Measurements from ENCODE around the gene DNAJB1. TPM values are rescaled to one million over a fixed set of nuclear protein-coding genes. Genes with fewer than 3 reads are reported as not detected.

DNAJB1 gene
- total and polyA plus RNA-seq, 5 donors from 2014 or later: 302 to 754 (median 333) TPM

DNA sequence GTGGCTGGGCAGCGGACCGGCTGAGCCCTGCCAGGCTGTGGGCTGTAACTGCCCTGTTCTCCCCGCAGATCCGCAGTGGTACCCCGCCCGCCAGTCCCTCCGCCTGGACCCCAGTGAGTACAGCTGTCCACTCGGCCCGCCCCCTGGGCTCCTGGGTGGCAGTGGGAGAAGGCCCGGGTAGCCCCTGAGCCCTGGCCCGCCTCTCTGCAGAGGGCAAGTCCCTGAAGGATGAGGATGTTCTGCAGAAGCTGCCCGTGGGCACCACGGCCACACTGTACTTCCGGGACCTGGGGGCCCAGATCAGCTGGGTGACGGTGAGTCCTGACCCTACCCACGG lies 45.4 kb upstream of the DNAJB1 start:
- H3K4me1 ChIP-seq (ENCODE audit: control insufficient read depth, insufficient read depth, low read length, poor library complexity, severe bottlenecking): peaks cover 7% of the 10 kb centered on the region
- Mint-ChIP-seq H3K27ac (no peak overlapping the region), H3K9me3 (no peaks in the 10 kb centered on the region), H3K36me3 (peaks cover 3% of the 10 kb centered on the region), H3K4me1 (peaks cover 0 to 35% (median 8%) of the 10 kb centered on the region in 4 donors), H3K4me3 (no peak overlapping the region), H3K27me3 (no peaks in the 10 kb centered on the region)
- no peaks in the 10 kb centered on the region for H3K27me3 ChIP-seq (ENCODE audit: control insufficient read depth, insufficient read depth, low read length)
- peaks cover 23% of the 10 kb centered on the region for H3K36me3 ChIP-seq (ENCODE audit: control insufficient read depth, insufficient read depth, low read length)
- H3K27ac ChIP-seq (ENCODE audit: insufficient read depth, low read length, poor library complexity, severe bottlenecking): no peak overlapping the region
- ATAC-seq (ENCODE audit: low read depth in 2 of 2) (no peak), DNase-seq (no peak)
- no peaks in the 10 kb centered on the region for H3K9me3 ChIP-seq (ENCODE audit: control insufficient read depth in 2 of 2, low read length in 2 of 2)
- H3K4me3 ChIP-seq (ENCODE audit: low read depth, low read length): no peak overlapping the region

DNA sequence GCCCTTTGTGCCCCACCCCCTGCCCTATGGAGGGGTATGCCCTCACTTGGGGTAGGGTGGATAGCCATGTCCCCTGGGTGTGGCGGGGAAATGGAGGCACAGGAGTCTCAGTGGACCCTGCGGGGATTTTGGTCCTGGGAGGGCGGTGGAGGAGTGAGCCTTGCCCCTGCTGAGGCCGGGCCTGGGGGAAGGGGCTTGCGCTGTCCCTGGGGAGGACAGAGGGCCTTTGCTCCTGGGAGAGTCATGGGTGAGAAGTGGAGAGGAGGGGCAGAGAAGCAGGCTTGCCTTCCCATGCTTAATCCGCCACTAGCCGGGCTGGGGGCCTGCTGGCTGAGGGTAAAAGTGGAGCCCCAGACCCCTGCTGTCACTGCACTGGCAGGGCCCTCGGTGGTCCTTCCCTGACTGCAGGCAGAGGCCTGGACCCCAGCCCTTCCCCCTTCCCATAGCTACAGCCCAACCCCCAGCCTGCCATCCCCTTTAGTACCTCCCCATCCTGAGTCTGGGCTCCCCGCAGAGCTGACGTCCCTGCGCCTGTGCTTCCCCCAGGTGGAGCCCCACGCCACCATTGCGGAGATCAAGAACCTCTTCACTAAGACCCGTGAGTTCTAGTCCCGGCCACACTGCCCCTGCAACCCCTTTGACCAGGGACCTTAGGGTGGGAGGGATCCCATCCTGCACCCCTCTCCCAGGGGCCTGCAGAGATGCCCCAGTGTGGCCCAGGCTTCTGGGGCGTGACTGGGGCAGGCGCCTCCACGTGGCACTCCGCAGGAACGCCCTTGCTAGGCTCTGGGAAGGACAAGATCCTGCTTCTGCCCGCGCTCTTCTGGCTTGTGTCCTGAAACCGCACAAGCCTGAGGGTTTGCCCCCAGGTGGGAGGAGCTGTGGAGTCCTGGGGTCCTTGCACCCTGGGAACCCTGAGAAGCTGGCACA lies 44.7 kb upstream of the DNAJB1 start:
- DNase-seq (no peak), ATAC-seq (ENCODE audit: low read depth in 2 of 2) (no peak)
- Histone ChIP-seq H3K4me3 (ENCODE audit: low read depth, low read length) (no peak overlapping the region), H3K27me3 (ENCODE audit: control insufficient read depth, insufficient read depth, low read length) (no peaks in the 10 kb centered on the region), H3K4me1 (ENCODE audit: control insufficient read depth, insufficient read depth, low read length, poor library complexity, severe bottlenecking) (peaks cover 11% of the 10 kb centered on the region), H3K36me3 (ENCODE audit: control insufficient read depth, insufficient read depth, low read length) (peaks cover 23% of the 10 kb centered on the region), H3K27ac (ENCODE audit: insufficient read depth, low read length, poor library complexity, severe bottlenecking) (no peak overlapping the region), H3K9me3 (ENCODE audit: control insufficient read depth in 2 of 2, low read length in 2 of 2) (no peaks in the 10 kb centered on the region)
- Mint-ChIP-seq H3K36me3 (peaks cover 3% of the 10 kb centered on the region), H3K27ac (peak overlapping the region in 1 of 3 donors; percentile 42), H3K9me3 (no peaks in the 10 kb centered on the region), H3K4me1 (peaks cover 0 to 36% (median 5%) of the 10 kb centered on the region in 4 donors), H3K27me3 (no peaks in the 10 kb centered on the region), H3K4me3 (no peak overlapping the region)

DNA sequence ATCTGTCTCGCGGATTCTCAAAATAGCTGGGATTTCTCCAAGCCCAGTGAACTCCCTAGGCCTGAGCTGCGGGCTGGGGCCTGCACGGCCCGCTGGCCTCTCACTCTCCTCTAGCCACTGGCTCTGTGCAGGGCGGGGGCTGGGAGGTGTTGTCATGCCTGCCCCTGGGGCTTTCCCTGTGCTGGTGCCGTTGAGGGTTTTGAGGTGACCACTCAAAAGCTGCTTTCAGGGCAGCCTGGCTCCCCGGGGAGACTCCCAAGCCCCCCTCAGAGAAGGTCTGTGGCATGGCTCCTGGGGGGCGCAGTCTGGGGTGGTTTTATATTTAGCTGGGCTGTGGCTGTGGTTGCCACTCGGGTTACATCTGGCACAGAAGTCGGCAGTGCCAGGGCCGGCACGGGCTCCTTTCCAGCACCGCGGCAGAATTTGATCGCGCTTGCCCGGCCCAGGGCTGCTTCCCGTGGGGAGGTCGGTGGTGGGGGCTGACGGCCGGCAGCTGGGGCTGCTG lies 43.7 kb upstream of the DNAJB1 start:
- Mint-ChIP-seq H3K4me1 (peaks cover 0 to 28% (median 2%) of the 10 kb centered on the region in 4 donors), H3K27me3 (no peaks in the 10 kb centered on the region), H3K27ac (no peak overlapping the region), H3K4me3 (no peak overlapping the region), H3K9me3 (no peaks in the 10 kb centered on the region), H3K36me3 (peaks cover 3% of the 10 kb centered on the region)
- Histone ChIP-seq H3K27me3 (ENCODE audit: control insufficient read depth, insufficient read depth, low read length) (no peaks in the 10 kb centered on the region), H3K4me1 (ENCODE audit: control insufficient read depth, insufficient read depth, low read length, poor library complexity, severe bottlenecking) (peaks cover 12% of the 10 kb centered on the region), H3K4me3 (ENCODE audit: low read depth, low read length) (no peak overlapping the region), H3K36me3 (ENCODE audit: control insufficient read depth, insufficient read depth, low read length) (peaks cover 15% of the 10 kb centered on the region), H3K27ac (ENCODE audit: insufficient read depth, low read length, poor library complexity, severe bottlenecking) (no peak overlapping the region), H3K9me3 (ENCODE audit: control insufficient read depth in 2 of 2, low read length in 2 of 2) (no peaks in the 10 kb centered on the region)
- DNase-seq: no peak
- ATAC-seq (ENCODE audit: low read depth in 2 of 2): no peak

DNA sequence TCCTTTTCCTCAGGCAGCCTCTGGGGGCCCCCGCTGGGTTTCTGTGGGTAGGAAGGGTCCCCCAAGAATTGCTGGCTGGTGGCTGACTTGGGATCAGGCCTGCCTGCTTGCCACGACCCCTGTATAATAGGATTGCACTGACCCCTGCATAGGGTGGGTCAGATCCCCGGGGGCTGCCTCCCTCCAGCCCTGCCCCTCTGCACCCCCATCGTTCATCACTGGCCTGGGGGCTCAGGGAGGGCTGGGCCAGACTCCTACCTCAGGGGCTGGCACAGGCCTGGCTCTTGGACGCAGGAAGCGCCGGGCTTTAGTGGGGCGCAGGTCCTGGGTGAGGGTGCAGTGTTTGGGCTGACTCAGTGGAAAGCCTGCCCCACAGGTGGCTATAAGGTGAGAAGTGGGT lies 43.1 kb upstream of the DNAJB1 start:
- no peak overlapping the region for H3K27ac Mint-ChIP-seq

DNA sequence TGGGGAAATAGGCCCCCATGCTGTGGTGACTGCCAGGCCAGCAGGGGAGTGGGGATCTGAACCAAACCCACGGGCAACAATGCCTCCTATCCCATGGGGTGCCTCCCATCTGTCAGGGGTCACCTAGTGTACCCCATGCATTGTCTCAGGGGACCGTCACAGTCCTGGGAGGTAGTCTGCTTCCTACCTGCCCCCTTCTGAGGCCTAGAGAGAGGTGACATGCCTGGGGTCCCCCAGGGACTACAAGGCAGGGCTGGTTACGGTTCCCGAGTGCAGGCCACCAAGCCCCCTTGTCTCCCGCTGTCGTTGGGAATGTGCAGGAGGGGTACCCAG lies 42.5 kb upstream of the DNAJB1 start:
- peaks cover 0 to 37% (median 10%) of the 10 kb centered on the region in 4 donors for H3K4me1 Mint-ChIP-seq
- Histone ChIP-seq H3K9me3 (ENCODE audit: control insufficient read depth in 2 of 2, low read length in 2 of 2) (no peaks in the 10 kb centered on the region), H3K27ac (ENCODE audit: insufficient read depth, low read length, poor library complexity, severe bottlenecking) (no peak overlapping the region), H3K36me3 (ENCODE audit: control insufficient read depth, insufficient read depth, low read length) (peaks cover 12% of the 10 kb centered on the region), H3K4me1 (ENCODE audit: control insufficient read depth, insufficient read depth, low read length, poor library complexity, severe bottlenecking) (peaks cover 21% of the 10 kb centered on the region), H3K27me3 (ENCODE audit: control insufficient read depth, insufficient read depth, low read length) (no peaks in the 10 kb centered on the region), H3K4me3 (ENCODE audit: low read depth, low read length) (no peak overlapping the region)
- ATAC-seq (ENCODE audit: low read depth in 2 of 2) (no peak), DNase-seq (no peak)
- H3K9me3 Mint-ChIP-seq: no peaks in the 10 kb centered on the region
- no peaks in the 10 kb centered on the region for H3K27me3 Mint-ChIP-seq
- H3K36me3 Mint-ChIP-seq: peaks cover 10% of the 10 kb centered on the region
- H3K4me3 Mint-ChIP-seq: no peak overlapping the region
- peak overlapping the region in 2 of 3 donors; percentile 38 to 42 for H3K27ac Mint-ChIP-seq

More for the DNA sequence above, 43.1 kb upstream of the DNAJB1 start:
- no peak for ATAC-seq (ENCODE audit: low read depth in 2 of 2)
- no peak for DNase-seq
- Mint-ChIP-seq H3K9me3 (no peaks in the 10 kb centered on the region), H3K4me3 (no peak overlapping the region), H3K4me1 (peaks cover 0 to 34% (median 7%) of the 10 kb centered on the region in 4 donors), H3K36me3 (peaks cover 7% of the 10 kb centered on the region), H3K27me3 (no peaks in the 10 kb centered on the region)
- peak overlapping the region; percentile 14 for H3K27ac ChIP-seq (ENCODE audit: insufficient read depth, low read length, poor library complexity, severe bottlenecking)
- peaks cover 19% of the 10 kb centered on the region for H3K4me1 ChIP-seq (ENCODE audit: control insufficient read depth, insufficient read depth, low read length, poor library complexity, severe bottlenecking)
- no peak overlapping the region for H3K4me3 ChIP-seq (ENCODE audit: low read depth, low read length)
- no peaks in the 10 kb centered on the region for H3K9me3 ChIP-seq (ENCODE audit: control insufficient read depth in 2 of 2, low read length in 2 of 2)
- H3K36me3 ChIP-seq (ENCODE audit: control insufficient read depth, insufficient read depth, low read length): peaks cover 15% of the 10 kb centered on the region
- no peaks in the 10 kb centered on the region for H3K27me3 ChIP-seq (ENCODE audit: control insufficient read depth, insufficient read depth, low read length)

DNA sequence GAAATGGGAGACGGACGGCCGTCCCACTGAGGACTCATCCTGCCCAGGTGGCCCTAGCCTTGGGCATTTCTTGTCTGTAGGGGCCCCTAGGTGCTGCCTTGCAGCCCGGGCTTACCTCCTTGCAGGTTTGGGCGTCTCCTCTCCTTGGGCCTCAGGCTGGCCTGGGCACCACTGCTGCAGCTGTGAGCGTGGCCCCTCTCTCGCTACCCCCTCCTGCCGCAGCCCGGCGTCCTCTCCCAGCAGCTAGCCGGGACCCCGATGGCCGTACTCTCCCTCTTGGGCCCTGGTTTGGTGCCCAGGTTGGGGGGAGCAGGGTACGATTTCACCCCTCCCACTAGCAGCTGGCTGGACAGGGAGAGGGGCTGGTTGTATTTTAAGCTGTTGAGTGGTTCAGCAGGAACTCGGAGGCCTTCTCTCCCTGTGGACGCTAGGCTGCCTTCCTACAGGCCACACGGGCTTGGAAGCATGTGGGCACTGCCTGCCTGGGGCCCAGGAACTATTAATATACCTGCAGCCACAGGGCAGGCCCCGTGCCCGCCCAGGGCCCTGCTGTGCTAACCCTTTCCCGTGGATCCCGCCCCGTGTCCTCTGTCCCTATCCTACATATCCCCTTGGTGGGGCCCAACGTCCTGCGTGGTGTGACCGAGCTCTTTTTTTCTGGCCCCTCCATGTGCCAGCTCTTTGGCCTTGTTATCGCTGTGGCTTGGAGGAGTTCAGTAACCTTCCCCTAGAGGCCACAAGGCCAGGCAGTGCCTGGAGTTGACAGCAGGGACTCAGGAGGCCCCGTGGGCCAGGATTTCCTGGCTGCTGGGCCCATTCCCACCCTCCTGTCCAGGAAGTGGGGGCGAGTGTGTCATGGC lies 41.9 kb upstream of the DNAJB1 start:
- Mint-ChIP-seq H3K36me3 (peaks cover 10% of the 10 kb centered on the region), H3K9me3 (no peaks in the 10 kb centered on the region), H3K4me1 (peaks cover 0 to 38% (median 11%) of the 10 kb centered on the region in 4 donors), H3K4me3 (no peak overlapping the region), H3K27me3 (no peaks in the 10 kb centered on the region), H3K27ac (peak overlapping the region in 2 of 3 donors; percentile 38 to 42)
- Histone ChIP-seq H3K9me3 (ENCODE audit: control insufficient read depth in 2 of 2, low read length in 2 of 2) (no peaks in the 10 kb centered on the region), H3K27ac (ENCODE audit: insufficient read depth, low read length, poor library complexity, severe bottlenecking) (no peak overlapping the region), H3K27me3 (ENCODE audit: control insufficient read depth, insufficient read depth, low read length) (no peaks in the 10 kb centered on the region), H3K4me3 (ENCODE audit: low read depth, low read length) (no peak overlapping the region), H3K4me1 (ENCODE audit: control insufficient read depth, insufficient read depth, low read length, poor library complexity, severe bottlenecking) (peaks cover 21% of the 10 kb centered on the region), H3K36me3 (ENCODE audit: control insufficient read depth, insufficient read depth, low read length) (peaks cover 10% of the 10 kb centered on the region)
- DNase-seq (no peak), ATAC-seq (ENCODE audit: low read depth in 2 of 2) (no peak)

DNA sequence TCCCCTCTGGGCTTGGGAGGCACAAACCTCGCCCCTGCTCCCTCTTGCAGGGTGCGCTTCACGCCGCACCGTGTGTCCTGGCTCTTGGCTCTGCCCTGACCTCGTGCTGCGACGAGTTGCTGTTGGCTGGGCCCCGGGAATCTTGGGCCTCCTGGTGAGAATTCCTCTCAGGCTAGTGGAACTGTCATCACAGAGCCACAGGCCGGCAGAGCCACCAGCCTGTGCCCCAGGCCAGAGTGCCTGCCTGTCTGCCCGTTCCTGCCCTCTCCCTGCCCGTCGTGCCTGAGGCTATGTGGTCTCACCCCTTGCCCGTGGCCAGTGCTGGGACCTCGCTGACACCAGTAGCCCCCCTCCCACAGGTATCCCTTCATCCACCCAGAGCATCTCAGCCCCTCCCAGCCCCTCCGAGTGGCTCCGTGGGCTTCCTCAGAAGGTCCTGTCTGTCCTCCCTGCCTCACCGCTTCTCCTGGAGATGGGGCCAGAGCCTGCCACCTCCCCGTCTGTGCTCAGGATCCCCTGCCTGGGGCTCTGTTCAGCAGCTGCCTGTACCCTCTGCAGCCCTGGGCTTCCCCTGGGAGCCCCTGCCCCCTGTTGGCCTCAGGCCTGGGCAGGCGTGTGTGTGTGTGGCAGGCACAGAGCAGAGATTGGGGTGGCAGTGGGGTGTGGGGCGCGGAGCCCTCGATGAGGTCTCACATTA lies 40.3 kb upstream of the DNAJB1 start:
- DNase-seq (no peak), ATAC-seq (ENCODE audit: low read depth in 2 of 2) (no peak)
- peaks cover 2% of the 10 kb centered on the region for H3K36me3 ChIP-seq (ENCODE audit: control insufficient read depth, insufficient read depth, low read length)
- H3K36me3 Mint-ChIP-seq: peaks cover 7% of the 10 kb centered on the region
- H3K27ac Mint-ChIP-seq: no peak overlapping the region
- no peaks in the 10 kb centered on the region for H3K9me3 Mint-ChIP-seq
- no peak overlapping the region for H3K4me3 ChIP-seq (ENCODE audit: low read depth, low read length)
- H3K9me3 ChIP-seq (ENCODE audit: control insufficient read depth in 2 of 2, low read length in 2 of 2): no peaks in the 10 kb centered on the region
- H3K27ac ChIP-seq (ENCODE audit: insufficient read depth, low read length, poor library complexity, severe bottlenecking): no peak overlapping the region
- H3K27me3 Mint-ChIP-seq: no peaks in the 10 kb centered on the region
- H3K27me3 ChIP-seq (ENCODE audit: control insufficient read depth, insufficient read depth, low read length): no peaks in the 10 kb centered on the region
- H3K4me1 Mint-ChIP-seq: peaks cover 0 to 49% (median 18%) of the 10 kb centered on the region in 4 donors
- H3K4me1 ChIP-seq (ENCODE audit: control insufficient read depth, insufficient read depth, low read length, poor library complexity, severe bottlenecking): peaks cover 33% of the 10 kb centered on the region
- H3K4me3 Mint-ChIP-seq: peak overlapping the region in 1 of 4 donors; percentile 10
